ENCODE measurements around the gene ANXA1. TPM values are rescaled to one million over a fixed set of nuclear protein-coding genes. Genes with fewer than 3 reads are reported as not detected.

Gene ANXA1
- polyA plus RNA-seq, 4 donors = 23.1 to 260 (median 42.2) TPM

DNA sequence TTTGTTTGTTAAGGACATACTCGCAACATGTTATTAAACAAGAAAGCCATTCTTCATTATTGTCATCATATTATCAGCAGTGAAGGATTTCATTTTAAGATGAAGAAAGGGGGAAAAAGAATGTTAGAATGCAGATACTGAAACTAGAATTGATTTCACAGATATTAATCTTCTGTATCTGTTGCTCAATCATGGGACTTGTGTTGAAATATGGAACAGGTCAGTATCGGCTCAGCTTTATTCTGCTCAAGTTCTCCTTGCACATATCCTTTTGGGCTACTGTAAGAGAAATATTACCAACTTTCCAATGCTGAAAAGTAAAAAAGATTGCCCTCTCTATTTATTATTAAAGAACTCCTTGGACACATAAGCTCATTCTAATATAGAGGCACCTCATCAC, 13.8 kb upstream of the ANXA1 start:
- no peak for DNase-seq (ENCODE audit: low read depth in 4 of 4, low spot score in 3 of 4)

DNA sequence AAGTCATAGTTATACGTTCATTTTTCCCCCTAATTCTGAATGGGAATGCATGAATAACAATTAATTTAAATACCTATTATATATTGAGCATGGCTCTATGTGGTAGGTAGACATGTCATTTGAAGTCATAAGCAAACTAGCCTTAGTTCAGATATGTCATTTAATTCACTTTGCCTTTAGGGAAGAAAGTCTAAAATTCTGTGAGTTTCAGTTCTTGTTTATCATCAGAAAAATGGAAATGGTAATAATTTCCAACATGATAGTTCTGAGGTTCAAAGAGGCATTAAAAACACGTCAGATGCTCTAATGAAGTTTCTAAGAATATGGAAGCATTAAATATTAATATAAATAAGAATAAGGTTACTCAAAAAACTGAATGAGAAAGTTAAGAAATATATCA, 13.1 kb upstream of the ANXA1 start:
- DNase-seq (ENCODE audit: low read depth in 4 of 4, low spot score in 3 of 4) = no peak

- no peak for DNase-seq (ENCODE audit: low read depth in 4 of 4, low spot score in 3 of 4)
Measured at GRCh38 chr9:73141282-73141681, 10.4 kb upstream of the ANXA1 start.

DNA sequence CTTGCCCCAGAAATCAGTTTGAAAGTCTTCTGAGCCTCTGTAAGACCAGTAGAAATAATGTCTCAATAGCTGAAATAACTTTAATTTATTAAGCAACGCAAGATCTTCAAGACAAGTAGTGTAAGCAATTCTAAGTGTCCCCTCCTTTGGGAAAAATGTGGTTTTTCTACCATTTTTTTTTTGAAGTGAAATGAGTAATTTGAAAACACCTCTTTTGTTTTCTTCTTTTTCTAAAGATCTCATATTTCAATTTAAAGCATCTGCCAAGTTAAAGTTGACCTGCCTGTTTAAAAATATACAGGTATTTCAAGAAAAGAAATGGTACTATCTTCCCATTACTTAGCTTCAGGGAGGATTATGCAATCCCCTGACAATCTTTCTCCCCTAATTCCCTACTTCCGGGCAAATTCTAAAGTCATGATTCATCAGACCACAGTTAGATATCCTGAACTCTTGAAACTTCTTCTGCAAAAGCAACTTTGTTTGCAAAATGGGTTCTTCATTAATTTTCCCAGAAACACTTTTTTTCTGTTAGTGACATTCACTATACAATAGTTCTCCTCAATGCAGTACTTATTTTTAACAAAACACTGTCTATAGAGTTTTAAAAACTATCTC, 7.8 kb upstream of the ANXA1 start:
- DNase-seq (ENCODE audit: low read depth in 4 of 4, low spot score in 3 of 4) = no peak

- no peak for DNase-seq (ENCODE audit: low read depth in 4 of 4, low spot score in 3 of 4)
Measured at GRCh38 chr9:73146111-73146815, 5.4 kb upstream of the ANXA1 start.

DNA sequence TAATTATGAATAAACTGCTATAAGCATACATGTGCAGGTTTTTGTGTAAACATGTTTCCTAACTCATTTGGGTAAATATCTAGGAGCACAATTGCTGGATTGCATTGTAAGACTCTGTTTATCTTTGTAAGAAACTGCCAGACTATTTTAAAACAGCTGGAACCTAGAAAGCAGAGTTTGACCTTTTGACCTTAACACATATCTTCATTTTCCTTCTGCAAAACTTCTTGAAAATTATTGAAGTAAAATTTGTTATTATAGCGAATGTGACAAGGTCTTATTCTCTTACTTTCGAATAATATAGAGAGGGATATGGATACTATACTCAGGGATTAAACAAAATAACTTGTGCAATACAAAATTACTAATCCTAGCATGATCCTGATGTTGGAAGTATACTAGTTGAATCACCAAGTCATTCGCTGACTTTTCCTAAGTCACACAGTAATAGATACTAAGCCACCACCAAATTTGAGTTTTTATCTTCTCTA, 3.2 kb upstream of the ANXA1 start:
- no peak for DNase-seq (ENCODE audit: low read depth in 4 of 4, low spot score in 3 of 4)

DNA sequence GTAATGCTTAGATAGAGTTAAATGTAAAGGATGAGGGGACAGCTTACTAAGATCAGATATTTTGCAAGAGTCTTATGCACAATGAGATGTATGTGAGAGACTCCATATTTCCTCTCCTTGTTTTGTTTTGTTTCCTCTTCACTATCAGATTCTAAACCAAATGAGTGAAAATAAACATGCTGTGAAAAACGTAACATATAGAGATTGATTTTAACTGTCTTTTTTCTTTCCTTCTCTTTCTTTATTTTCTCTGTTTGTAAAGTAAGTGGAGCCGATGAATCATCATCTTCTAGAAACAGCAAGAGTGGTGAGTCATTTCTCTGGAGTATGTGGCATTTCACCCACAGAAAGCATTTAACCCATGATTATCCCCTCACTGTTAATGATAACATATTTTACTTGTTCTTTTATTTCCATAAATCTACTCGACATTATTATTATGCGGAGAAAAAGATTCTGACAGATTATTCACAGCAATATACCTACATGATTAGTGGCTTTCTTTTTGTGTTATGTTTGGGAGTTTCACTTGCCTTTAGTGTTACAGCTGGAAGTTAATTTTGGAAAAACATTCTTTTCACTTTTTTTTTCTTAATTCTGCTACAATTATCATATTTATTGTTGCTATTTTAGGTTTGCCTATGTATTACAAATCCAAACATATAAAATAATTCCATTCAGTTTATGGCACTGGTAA, 2.1 kb upstream of the ANXA1 start:
- no peak for DNase-seq (ENCODE audit: low read depth in 4 of 4, low spot score in 3 of 4)

DNA sequence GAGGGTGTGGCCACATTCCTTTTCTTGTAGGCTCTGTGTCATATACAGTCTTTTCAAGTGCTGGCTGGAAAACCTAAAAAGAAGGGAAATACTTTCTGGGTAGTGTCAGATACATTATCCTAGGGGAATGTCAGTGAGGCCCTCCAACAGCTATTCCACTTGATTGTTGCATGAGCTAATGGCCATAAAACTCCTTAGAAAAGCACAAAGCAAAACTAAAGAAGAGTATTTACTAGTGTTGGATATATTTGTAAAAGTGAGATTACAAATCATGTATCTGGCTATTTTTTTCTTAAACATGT, 829 bp downstream of the ANXA1 start:
- no peak for DNase-seq (ENCODE audit: low read depth in 4 of 4, low spot score in 3 of 4)

DNA sequence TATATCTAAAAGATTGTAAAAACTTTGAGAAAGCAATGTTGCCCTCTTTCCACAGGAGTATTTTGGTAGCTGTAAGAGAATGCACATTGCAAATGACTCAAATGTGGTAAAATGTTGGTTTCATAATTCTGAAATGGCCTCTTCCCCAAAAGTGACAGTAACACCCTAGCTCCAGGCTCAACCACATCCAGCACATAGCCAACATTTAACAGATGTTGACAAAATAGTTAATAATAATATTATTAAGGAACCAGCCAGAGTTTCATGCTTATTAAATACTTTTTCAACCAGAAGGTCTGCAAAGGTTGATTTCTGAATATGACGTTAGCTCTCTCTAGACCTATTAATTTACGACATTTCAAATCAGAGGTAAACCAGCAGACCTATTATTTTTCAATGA, 1.3 kb downstream of the ANXA1 start:
- no peak for DNase-seq (ENCODE audit: low read depth in 4 of 4, low spot score in 3 of 4)

DNA sequence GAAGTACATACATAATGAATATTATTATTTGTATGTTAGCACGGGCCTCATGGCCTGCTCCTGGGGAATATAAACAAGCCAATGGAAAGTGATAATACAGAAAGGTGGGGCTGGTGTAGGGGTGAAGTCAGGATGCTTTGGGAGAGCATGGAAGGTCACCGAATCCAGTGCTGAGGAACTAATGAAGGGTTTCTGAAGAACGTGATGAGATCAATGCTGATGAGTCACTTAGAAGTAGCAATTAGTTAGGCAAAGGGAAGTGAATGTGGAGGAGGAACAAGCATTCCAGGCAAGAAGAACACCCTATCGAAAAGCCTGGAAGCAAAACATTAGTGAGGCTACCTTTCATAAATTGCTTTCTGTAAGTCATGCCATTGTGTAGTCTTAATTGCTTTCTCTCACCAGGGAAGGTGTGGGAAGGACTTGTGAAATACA, 2.1 kb downstream of the ANXA1 start:
- DNase-seq (ENCODE audit: low read depth in 4 of 4, low spot score in 3 of 4) = no peak

- DNase-seq (ENCODE audit: low read depth in 4 of 4, low spot score in 3 of 4) = no peak
Measured at GRCh38 chr9:73154271-73154670, 2.6 kb downstream of the ANXA1 start.

DNA sequence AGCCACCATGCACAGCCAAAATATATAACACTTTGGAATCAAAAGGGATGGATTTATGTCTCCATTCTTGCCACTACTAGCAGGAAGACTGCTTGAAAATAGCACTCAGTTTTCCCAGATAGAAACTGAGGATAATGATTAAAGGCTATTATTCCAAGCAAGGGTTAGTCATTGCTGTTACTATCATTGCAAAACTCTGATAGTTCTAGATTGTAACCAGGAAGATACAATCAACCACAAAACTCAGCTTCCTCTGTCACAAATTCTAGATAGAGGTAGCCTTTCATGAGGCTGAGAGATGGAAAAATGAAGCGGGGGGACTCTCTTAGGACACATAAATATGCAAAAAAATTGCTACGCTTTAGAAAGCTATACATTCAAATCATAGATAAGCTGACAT, 3.1 kb downstream of the ANXA1 start:
- no peak for DNase-seq (ENCODE audit: low read depth in 4 of 4, low spot score in 3 of 4)

GRCh38 chr9:73155377-73155776, 3.7 kb downstream of the ANXA1 start:
- no peak for DNase-seq (ENCODE audit: low read depth in 4 of 4, low spot score in 3 of 4)

DNA sequence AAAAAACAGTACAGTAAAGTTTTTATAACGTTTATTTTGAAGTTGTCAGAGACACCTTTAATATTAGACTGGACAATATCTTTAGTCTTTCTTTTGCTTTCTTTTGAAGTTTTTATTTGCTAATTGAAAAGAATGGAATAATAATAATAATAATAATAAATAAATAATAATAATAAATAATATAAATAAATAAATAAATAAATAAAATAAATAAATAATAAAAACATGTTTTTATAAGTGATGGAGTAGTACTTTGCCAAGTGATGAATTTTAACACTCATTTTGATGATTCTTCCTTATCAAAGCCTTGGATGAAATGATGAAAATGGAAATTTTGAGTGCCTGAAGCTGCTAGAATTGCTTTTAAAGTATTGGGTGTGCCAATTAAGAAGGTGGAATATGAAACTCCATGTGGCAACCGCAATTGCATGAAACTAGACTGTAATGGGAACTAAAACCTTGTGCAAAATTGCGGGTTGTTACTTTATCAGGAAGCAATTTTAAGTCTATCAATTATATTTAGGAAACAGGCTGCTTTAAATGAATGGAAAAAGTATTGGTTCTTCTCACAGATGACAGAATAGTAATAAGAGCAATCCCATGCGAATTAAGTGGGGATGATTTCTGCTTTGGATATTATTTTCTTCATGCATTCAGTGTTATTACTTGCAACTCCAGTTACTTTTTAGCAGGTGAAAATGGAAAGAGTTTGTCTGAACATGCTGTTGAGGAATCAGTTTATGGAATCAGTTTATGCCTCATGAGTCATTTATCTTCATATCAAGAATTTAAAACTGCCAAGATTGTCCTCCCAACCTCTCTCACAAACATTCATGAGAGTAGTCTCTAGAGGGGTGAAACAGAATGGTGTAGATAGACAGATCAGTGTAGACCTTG, 4.6 kb downstream of the ANXA1 start:
- no peak for DNase-seq (ENCODE audit: low read depth in 4 of 4, low spot score in 3 of 4)

- DNase-seq (ENCODE audit: low read depth in 4 of 4, low spot score in 3 of 4) = no peak
Measured at GRCh38 chr9:73156865-73157187, 5.2 kb downstream of the ANXA1 start.

- DNase-seq (ENCODE audit: low read depth in 4 of 4, low spot score in 3 of 4) = no peak
Measured at GRCh38 chr9:73157811-73158210, 6.1 kb downstream of the ANXA1 start.

GRCh38 chr9:73158723-73159122, 7.1 kb downstream of the ANXA1 start:
- no peak for DNase-seq (ENCODE audit: low read depth in 4 of 4, low spot score in 3 of 4)

- DNase-seq (ENCODE audit: low read depth in 4 of 4, low spot score in 3 of 4) = no peak
Measured at GRCh38 chr9:73160868-73161267, 9.2 kb downstream of the ANXA1 start.

DNA sequence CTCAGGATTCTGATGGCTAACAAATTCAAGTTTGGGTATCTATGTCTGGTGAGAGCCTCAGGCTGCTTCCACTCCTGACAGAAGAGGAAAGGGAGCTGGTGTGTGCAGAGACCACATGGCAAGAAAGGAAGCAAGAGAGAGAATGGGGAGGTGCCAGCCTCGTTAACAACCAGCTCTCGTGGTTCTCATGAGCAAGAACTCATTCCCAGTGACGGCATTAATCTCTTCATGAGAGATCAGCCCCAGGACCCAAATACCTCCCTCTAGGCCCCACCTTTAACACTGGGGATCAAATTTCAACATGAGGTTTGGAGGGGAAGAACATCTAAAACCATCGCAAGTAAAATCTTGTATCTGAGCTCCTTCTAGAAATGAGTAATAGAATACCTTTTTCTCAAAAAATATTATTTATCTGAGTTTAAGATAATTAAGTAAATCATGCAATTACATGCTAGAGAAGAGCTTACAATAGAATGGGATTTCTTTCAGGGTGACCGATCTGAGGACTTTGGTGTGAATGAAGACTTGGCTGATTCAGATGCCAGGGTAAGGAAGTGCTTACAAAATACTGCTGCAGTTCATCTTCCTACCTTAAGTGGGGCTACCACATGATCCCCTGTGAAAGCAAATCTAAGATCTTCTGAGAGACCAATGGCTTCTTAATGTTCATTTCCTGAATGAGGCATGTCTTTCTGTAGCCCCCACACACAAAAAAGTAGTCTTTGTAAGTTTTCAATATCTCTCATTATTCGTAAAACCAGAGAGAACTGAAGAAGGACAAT, 11.5 kb downstream of the ANXA1 start:
- DNase-seq (ENCODE audit: low read depth in 4 of 4, low spot score in 3 of 4) = no peak

DNA sequence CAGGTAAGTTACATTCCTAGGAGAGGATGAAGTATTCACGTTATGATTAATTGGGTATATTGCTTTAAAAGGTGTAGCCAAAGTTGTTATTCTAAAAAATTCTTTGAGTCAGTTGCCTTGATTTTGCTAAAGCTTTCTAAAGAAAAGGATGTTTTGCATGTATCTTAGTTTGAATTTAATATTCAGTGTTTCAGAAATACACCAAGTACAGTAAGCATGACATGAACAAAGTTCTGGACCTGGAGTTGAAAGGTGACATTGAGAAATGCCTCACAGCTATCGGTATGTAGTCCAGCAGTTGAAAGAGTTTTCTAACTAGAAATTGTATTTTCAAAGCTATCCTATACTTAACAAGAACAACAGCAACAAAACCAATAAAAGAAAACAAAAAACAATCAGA, 14.2 kb downstream of the ANXA1 start:
- no peak for DNase-seq (ENCODE audit: low read depth in 4 of 4, low spot score in 3 of 4)
